ENCODE results near the gene KIAA1210. TPM values are rescaled to one million over a fixed set of nuclear protein-coding genes. Genes with fewer than 3 reads are reported as not detected.

KIAA1210 gene
- total and polyA plus RNA-seq, 2 of the 8 experiments (the other 6 are each of a cell fraction or from before 2014, with no cell fraction given): 0.02 TPM; not detected in 1

- 59% methylated on average over 4 of the region's 4 CpGs; no CpG with 5 or more reads in 1 of the 2 experiments for WGBS, 2 experiments (ENCODE audit: extremely low coverage in 1 of 2, insufficient coverage in 1 of 2, insufficient read length in 1 of 2, insufficient replicate concordance in 2 of 2, low coverage in 1 of 2, low lambda C conversion rate in 2 of 2, missing lambda C conversion rate in 1 of 2)
- no peak overlapping the region for H2AK5ac ChIP-seq (ENCODE audit: low read depth, low read length)
- H3K79me1 ChIP-seq (ENCODE audit: low read depth, low read length): no peaks in the 10 kb centered on the region
- H4K91ac ChIP-seq (replicated peaks; ENCODE audit: insufficient read length, low read length): no peak overlapping the region
- H3K27me3 ChIP-seq (replicated peaks in 1 of 4; ENCODE audit: control insufficient read depth in 3 of 4, extremely low read depth in 1 of 4, insufficient read depth in 3 of 4, low read length in 3 of 4): no peaks in the 10 kb centered on the region
- H3K36me3 ChIP-seq (ENCODE audit: control insufficient read depth in 2 of 4, insufficient read depth in 4 of 4, low read length in 3 of 4): no peaks in the 10 kb centered on the region
- no peak overlapping the region for H4K5ac ChIP-seq (ENCODE audit: insufficient read length, low read depth, low read length)
- no peak overlapping the region for H3K14ac ChIP-seq (ENCODE audit: insufficient read length)
- CTCF ChIA-PET (ENCODE audit: partially characterized antibody): interaction anchor here (0.7 kb wide), 1 partner anchor 25 kb away, joined by 3 read pairs; no protein-coding TSS in a partner anchor
- no peaks in the 10 kb centered on the region for H3K9me3 ChIP-seq (ENCODE audit: insufficient read depth in 2 of 2, low read depth in 1 of 2, low read length in 1 of 2)
- no peak overlapping the region for H3K4me3 ChIP-seq (ENCODE audit: extremely low read depth in 1 of 4, insufficient read depth in 2 of 4, low read depth in 3 of 4, low read length in 4 of 4)
- FAIRE-seq: no peak
- no peak overlapping the region for H3K23ac ChIP-seq (ENCODE audit: insufficient read length)
- H3K9ac ChIP-seq (replicated peaks in 1 of 4; ENCODE audit: extremely low read depth in 1 of 4, low read depth in 3 of 4, low read length in 3 of 4): no peak overlapping the region
- H3K56ac ChIP-seq (replicated peaks; ENCODE audit: insufficient read length, low read depth, low read length): no peak overlapping the region
- H4K8ac ChIP-seq (ENCODE audit: extremely low read depth, insufficient read depth, low read length): no peak overlapping the region
- no peak overlapping the region for H2AFZ ChIP-seq (ENCODE audit: low read length)
- H3K23me2 ChIP-seq (ENCODE audit: low read depth, low read length): no peaks in the 10 kb centered on the region
- H3K79me2 ChIP-seq (ENCODE audit: control insufficient read depth in 1 of 2, insufficient read depth in 2 of 2, low read length in 2 of 2): no peaks in the 10 kb centered on the region
- H3K4me1 ChIP-seq (replicated peaks in 1 of 4; ENCODE audit: control insufficient read depth in 3 of 4, insufficient read depth in 4 of 4, low read length in 3 of 4): no peaks in the 10 kb centered on the region
- H2BK120ac ChIP-seq (replicated peaks; ENCODE audit: low read depth, low read length): no peak overlapping the region
- H3K18ac ChIP-seq (ENCODE audit: extremely low read depth, low read length): no peak overlapping the region
- no peak overlapping the region for H2BK12ac ChIP-seq (ENCODE audit: low read depth, low read length)
- no peaks in the 10 kb centered on the region for H4K20me1 ChIP-seq (replicated peaks in 1 of 2; ENCODE audit: control insufficient read depth in 1 of 2, insufficient read depth in 2 of 2, low read length in 2 of 2)
- POLR2A ChIA-PET (ENCODE audit: partially characterized antibody): no interaction called here
- H3K4ac ChIP-seq (replicated peaks; ENCODE audit: insufficient read length, low read depth, low read length): no peak overlapping the region
- no peak overlapping the region for H3K4me2 ChIP-seq (ENCODE audit: insufficient read depth in 1 of 2, low read depth in 2 of 2, low read length in 2 of 2)
- no peak overlapping the region for H3K27ac ChIP-seq (ENCODE audit: low read depth, low read length)
- no peak overlapping the region for H2BK15ac ChIP-seq (ENCODE audit: low read length)
- no peak overlapping the region for H2BK5ac ChIP-seq (ENCODE audit: low read depth, low read length)
- no peak overlapping the region for H2BK20ac ChIP-seq (ENCODE audit: low read length)
- DNase-seq (ENCODE audit: low read depth in 1 of 2, low spot score in 2 of 2): no peak
- TF ChIP-seq RXRA (IDR thresholded peaks at IDR 0.05; ENCODE audit: insufficient read depth, low read depth, low read length) (no peak), POLR2A (IDR thresholded peaks at IDR 0.05; ENCODE audit: control extremely low read depth in 1 of 2, low read depth in 2 of 2, low read length in 2 of 2) (no peak), CHD1 (IDR thresholded peaks at IDR 0.05; ENCODE audit: low read depth, low read length) (no peak), SIN3A (conservative IDR thresholded peaks at IDR 0.05 in 1 of 2, IDR thresholded peaks at IDR 0.05 in 1 of 2; ENCODE audit: low read depth in 1 of 2, low read length in 2 of 2) (no peak), JUN (IDR thresholded peaks at IDR 0.05; ENCODE audit: low read depth, low read length) (no peak), SAP30 (IDR thresholded peaks at IDR 0.05; ENCODE audit: insufficient read depth, insufficient replicate concordance, low read length) (no peak), USF2 (IDR thresholded peaks at IDR 0.05; ENCODE audit: low read length) (no peak), TEAD4 (IDR thresholded peaks at IDR 0.05; ENCODE audit: low read depth, low read length) (no peak), MAFK (IDR thresholded peaks at IDR 0.05; ENCODE audit: low read depth, low read length) (no peak), PHF8 (conservative IDR thresholded peaks at IDR 0.05; ENCODE audit: low read depth, low read length) (no peak), POU5F1 (IDR thresholded peaks at IDR 0.05; ENCODE audit: low read depth, low read length) (no peak), EZH2 (IDR thresholded peaks at IDR 0.05; ENCODE audit: low read depth, low read length, severe bottlenecking) (no peak), GTF2F1 (IDR thresholded peaks at IDR 0.05; ENCODE audit: borderline replicate concordance, low read depth, low read length) (no peak)
Measured at GRCh38 chrX:119041175-119041574, 86.4 kb downstream of the KIAA1210 start.

All from H1 (cell line).